Activated T-helper 17 cell treated with anti-CD3 and anti-CD28 coated beads, Interleukin-2, amount 50 U/mL, for 72 hours (primary cell): ENCODE measurements around the gene SLC43A3. TPM values are rescaled to one million over a fixed set of nuclear protein-coding genes. Genes with fewer than 3 reads are reported as not detected.
"Not testable (repeated sequence)": the region's sequence is repeated elsewhere in the genome, so short reads cannot be mapped to it uniquely, and the experiment has no call there.

ENCODE experiments used
- ATAC-seq: fragments of 150-1000 bp; cut with Tn5 transposase; replicated peaks from 2 replicates; pipeline ENCODE4 v1.10.0; 2021; ENCODE audit warnings: mild to moderate bottlenecking, moderate library complexity
- H3K27ac Mint-ChIP-seq: one replicate; pipeline ENCODE4 v1.8.0; 2022; ENCODE audit warnings: mixed read lengths
- H3K27me3 Mint-ChIP-seq: one replicate; pipeline ENCODE4 v1.8.0; 2022; ENCODE audit warnings: mixed read lengths
- H3K36me3 Mint-ChIP-seq: one replicate; pipeline ENCODE4 v1.8.0; 2022; ENCODE audit warnings: low read depth, mild to moderate bottlenecking, mixed read lengths
- H3K4me1 Mint-ChIP-seq: one replicate; pipeline ENCODE4 v1.8.0; 2022; ENCODE audit warnings: mixed read lengths
- H3K4me3 Mint-ChIP-seq: one replicate; pipeline ENCODE4 v1.8.0; 2022; ENCODE audit warnings: mild to moderate bottlenecking, mixed read lengths
- H3K9me3 Mint-ChIP-seq: one replicate; pipeline ENCODE4 v1.8.0; 2022; ENCODE audit warnings: mixed read lengths
- total RNA-seq, 2 donors: library from RNA; stranded (reverse); gene quantifications; one replicate each; pipeline ENCODE4 v1.2.3, GENCODE V29; 2022

The SLC43A3 gene
- total RNA-seq, 2 donors from 2014 or later, result 346 to 386 TPM

DNA sequence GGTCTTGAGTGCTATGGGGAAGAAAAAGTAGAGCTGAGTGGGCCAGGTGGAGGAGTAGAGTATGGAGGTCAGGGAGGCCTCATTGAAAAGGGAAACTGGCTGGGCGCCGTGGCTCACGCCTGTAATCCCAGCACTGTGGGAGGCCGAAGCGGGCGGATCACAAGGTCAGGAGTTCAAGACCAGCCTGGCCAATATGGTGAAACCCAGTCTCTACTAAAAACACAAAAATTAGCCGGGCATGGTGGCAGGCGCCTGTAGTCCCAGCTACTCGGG, 18.1 kb upstream of the SLC43A3 start:
- not testable (repeated sequence) for H3K36me3 Mint-ChIP-seq, H3K4me1 Mint-ChIP-seq, H3K4me3 Mint-ChIP-seq, ATAC-seq, H3K27ac Mint-ChIP-seq, H3K9me3 Mint-ChIP-seq
- peaks cover 18% of the 10 kb centered on the region for H3K27me3 Mint-ChIP-seq

DNA sequence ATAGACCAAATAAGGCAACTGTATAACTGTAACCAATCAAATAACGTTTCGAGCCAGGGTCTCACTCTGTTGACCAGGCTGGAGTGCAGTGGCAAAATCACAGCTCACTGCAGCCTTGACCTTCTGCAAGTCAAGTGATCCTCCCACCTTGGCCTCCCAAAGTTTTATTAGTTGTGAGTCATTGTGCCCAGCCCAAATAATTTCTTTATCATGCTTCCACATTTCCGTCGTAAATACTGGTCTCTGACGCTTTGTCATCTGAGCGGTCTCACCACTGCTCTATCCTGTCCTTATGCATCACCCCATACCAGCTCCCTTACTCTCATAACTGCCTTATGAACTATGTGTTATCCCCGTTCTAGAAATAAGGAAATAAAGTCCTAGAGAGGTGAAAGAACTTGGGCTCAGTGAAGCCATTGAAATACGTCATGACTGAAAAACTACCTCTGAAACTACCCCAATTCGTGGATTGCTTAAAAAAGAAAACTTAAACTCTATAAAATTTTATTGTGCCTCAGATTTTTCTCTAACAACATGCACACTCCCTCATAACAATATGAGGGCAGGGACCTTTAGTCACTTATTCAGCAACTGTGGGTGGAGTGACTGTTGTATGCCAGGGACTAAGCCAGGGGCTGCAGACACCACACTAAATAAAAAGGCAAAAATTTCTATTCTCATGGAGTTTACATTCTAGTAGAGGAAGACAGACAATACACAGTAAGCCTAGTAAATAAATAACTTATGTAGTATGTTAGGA, 17.6 kb upstream of the SLC43A3 start:
- Mint-ChIP-seq H3K4me3 (no peak overlapping the region), H3K9me3 (no peaks in the 10 kb centered on the region), H3K27me3 (peaks cover 18% of the 10 kb centered on the region), H3K4me1 (no peaks in the 10 kb centered on the region), H3K36me3 (no peaks in the 10 kb centered on the region), H3K27ac (no peak overlapping the region)
- ATAC-seq, result no peak

DNA sequence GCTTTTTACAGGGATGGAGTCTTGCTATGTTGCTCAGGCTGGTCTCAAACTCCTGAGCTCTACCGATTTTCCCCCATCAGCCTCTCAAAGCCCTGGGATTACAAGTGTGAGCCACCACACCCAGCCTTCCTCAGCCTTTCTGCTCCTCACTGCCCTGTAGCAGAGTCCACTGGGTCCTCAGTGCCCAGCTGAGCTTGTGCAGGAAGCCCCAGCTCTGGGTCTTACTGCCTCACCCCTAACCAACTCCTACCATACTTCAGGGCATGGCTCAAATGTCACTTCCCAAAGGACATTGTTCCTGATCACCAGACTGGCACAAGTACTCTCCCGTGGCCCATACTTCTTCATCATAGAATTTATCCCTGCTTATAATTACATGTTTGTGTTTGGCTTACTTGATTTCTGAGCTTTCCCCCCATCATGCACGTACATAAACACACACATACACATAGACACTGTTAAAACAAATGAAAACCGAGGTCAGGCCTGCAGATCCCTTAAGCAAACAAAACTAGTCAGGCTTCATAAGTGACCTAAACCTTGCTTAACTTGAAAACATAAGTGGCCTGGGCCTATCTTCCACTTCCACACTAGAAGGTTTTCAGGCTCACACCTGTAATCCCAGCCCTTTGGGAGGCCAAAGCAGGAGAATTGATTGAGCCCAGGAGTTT, 14.0 kb upstream of the SLC43A3 start:
- H3K36me3 Mint-ChIP-seq, result no peaks in the 10 kb centered on the region
- H3K4me1 Mint-ChIP-seq, result no peaks in the 10 kb centered on the region
- H3K27ac Mint-ChIP-seq, result peak overlapping the region; percentile 34
- peaks cover 5% of the 10 kb centered on the region for H3K27me3 Mint-ChIP-seq
- no peaks in the 10 kb centered on the region for H3K9me3 Mint-ChIP-seq
- no peak for ATAC-seq
- no peak overlapping the region for H3K4me3 Mint-ChIP-seq

DNA sequence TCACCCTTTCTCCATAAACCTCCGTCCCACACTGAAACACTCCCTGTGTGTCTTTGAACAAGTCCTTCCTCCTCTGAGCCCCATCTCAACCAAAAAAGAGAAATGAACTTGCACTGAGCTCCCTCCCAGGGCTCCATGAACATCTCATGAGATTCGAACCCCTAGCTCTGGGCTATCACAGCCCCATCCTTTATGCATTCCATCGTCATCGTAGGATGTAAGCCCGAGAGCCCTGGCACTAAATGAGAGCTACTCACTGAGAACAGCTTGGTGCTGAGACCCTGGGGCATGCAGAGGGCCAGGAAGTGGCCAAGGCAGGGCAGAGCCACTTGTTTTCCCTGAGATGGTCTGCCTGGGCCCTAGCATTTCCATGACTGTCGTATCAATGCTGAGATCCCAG, 12.9 kb upstream of the SLC43A3 start:
- no peak for ATAC-seq
- no peaks in the 10 kb centered on the region for H3K9me3 Mint-ChIP-seq
- H3K4me3 Mint-ChIP-seq, result no peak overlapping the region
- peaks cover 1% of the 10 kb centered on the region for H3K27me3 Mint-ChIP-seq
- H3K4me1 Mint-ChIP-seq, result no peaks in the 10 kb centered on the region
- H3K36me3 Mint-ChIP-seq, result no peaks in the 10 kb centered on the region
- H3K27ac Mint-ChIP-seq, result no peak overlapping the region

DNA sequence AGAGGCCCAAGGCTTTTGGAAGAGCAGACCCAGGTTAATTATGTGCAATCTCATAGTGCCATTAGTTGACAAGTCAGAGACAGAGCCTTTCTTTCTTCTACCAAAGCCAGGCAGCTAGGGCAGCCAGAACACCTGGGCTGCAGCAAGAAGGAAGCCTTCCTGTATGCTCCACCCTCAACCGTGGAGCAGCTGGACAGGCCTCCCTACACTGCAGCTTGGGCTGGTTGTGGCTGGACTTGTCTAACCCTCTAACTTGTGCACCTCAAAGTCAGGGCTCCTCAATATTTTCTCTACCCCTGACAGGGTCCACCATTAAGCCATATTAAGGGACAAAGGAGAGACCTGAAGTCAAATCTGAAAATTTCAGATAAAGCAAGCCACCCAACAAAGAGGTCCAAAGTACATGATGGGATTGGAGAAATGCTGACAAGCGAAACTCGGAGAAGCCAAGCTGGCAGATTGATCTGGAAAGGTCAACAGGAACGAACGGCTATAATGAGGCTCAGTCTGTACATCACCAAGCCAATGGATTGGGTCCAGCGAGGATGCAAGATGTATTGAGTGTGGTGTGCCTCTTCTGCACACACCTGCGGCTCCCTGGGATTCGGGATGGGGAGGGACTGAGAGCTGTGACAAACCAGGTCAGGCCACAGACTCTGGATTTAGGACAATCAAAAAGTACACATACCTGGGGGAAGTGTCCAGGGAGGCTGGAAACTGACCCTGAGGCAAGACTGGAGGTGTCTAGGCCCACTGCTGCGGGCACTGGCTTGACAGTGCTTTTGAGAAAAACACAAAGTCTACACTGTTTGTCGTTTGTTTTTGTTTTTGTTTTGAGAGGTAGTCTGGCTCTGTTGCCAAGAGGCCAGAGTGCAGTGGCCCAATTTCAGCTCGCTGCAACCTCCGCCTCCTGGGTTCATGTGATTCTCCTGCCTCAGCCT, 11.7 kb upstream of the SLC43A3 start:
- H3K27ac Mint-ChIP-seq, result no peak overlapping the region
- H3K27me3 Mint-ChIP-seq, result no peaks in the 10 kb centered on the region
- no peak overlapping the region for H3K4me3 Mint-ChIP-seq
- no peaks in the 10 kb centered on the region for H3K36me3 Mint-ChIP-seq
- H3K9me3 Mint-ChIP-seq, result no peaks in the 10 kb centered on the region
- H3K4me1 Mint-ChIP-seq, result no peaks in the 10 kb centered on the region
- no peak for ATAC-seq

DNA sequence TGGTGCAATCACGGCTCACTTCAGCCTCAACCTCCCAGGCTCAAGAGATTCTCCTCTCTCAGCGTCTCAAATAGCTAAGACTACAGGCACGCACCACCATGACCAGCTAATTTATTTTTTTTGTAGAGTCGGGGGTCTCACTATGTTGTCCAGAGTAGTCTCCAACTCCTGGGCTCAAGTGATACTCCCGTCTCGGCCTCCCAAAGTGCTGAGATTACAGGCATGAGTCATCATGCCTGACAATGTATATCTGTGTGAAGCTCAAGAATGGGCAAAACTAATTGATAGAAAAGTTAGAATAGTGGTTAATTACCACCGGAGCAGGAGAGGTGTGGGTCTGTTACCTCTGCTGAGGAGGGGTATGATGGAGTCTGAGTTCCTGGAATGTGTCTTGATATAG, 9.1 kb upstream of the SLC43A3 start:
- Mint-ChIP-seq H3K27me3 (no peaks in the 10 kb centered on the region), H3K4me3 (no peak overlapping the region)

DNA sequence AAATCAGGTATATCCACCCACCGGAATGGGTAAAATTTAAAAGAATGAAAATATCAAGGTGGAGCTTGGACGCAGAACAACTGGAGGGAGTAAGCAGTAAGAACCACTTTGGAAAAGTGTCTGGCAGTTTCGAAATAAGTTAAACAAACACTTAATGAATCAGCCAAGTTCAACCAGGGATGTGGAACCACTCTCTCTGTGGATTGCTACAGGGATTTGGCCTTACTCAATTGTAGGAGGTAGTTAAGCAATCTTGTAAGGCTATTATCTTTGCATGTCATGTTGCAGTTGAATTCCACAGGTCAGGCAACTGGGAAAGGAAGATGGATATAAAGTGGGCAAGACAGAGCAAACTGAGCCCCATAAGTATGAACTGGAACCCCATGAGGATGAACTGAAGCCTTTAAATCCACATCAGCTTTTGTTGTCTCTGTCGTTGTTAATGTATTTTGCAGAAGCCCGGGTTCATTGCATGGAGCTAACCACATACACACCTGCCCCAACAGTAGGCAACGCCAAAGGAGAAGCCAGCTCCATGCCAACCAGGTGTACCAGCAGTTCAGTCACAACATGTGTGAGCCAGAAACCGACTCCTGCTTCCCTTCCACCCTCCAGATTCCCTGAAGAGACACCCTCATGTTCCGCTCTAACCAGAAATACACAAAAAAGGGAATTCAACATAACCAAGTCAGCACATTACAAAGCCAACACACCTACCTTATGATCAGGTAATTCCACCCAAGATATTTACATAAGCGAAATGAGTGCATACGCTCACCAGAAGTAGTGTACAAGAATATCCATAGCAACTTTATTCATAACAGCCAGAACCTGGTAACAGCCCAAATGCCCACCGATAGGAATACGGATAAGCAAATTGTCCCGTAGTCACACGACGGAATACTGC, 8.0 kb upstream of the SLC43A3 start:
- no peak overlapping the region for H3K27ac Mint-ChIP-seq
- no peaks in the 10 kb centered on the region for H3K27me3 Mint-ChIP-seq
- no peaks in the 10 kb centered on the region for H3K36me3 Mint-ChIP-seq
- no peaks in the 10 kb centered on the region for H3K4me1 Mint-ChIP-seq
- no peak overlapping the region for H3K4me3 Mint-ChIP-seq
- no peak for ATAC-seq
- H3K9me3 Mint-ChIP-seq, result no peaks in the 10 kb centered on the region

More for the DNA sequence above, 9.1 kb upstream of the SLC43A3 start:
- Mint-ChIP-seq H3K9me3 (no peaks in the 10 kb centered on the region), H3K4me1 (no peaks in the 10 kb centered on the region), H3K36me3 (no peaks in the 10 kb centered on the region), H3K27ac (no peak overlapping the region)
- no peak for ATAC-seq

DNA sequence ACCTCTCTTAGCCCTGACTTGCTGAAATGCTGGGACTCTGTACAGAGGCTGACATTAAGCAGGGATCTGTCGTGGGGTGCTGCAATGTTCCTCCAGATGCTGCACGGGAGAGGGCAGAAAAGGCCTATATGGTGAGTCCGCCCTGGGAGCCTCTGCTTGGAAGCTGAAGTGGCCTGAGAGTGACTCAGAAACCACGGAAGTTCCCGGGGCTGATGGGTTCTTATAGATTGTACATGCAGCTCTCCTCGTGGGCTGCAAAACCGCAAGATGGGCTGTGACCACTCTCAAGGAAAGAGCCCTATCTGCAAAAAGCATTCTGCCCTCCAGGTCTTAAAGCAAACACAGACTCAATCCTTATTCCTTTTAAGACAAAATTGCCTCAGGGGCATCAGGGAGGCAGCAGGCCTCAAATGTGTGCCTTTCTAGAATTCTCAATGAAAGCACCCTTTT, 5.8 kb upstream of the SLC43A3 start:
- H3K4me3 Mint-ChIP-seq, result peak overlapping the region; percentile 13

DNA sequence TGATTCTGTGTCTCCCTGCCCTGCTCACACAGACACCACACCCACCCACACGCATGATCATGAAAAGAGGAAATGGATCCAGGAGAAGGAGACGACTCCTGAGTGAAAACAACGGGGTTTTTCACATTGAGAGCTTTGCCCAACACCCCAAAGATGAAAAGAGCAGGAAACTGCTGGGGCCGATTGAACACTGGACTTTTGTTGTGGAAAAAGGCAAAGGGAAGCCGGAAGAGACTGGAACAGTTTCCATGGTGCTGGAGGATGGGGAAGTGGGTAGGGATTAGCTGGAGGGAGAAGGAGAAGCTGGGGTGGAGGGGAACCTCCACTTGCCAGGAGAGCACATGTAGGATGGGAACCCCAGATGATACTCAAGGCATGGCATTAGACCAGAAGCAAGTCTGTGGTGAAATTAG, 5.2 kb upstream of the SLC43A3 start:
- Mint-ChIP-seq H3K36me3 (peaks cover 8% of the 10 kb centered on the region), H3K27me3 (no peaks in the 10 kb centered on the region), H3K9me3 (no peaks in the 10 kb centered on the region), H3K4me1 (peaks cover 6% of the 10 kb centered on the region), H3K27ac (peak overlapping the region; percentile 55), H3K4me3 (peak overlapping the region; percentile 13)
- peak; percentile 4 for ATAC-seq

More for the DNA sequence above, 5.8 kb upstream of the SLC43A3 start:
- H3K27me3 Mint-ChIP-seq, result no peaks in the 10 kb centered on the region
- peak; percentile 89 for ATAC-seq
- no peak overlapping the region for H3K27ac Mint-ChIP-seq
- H3K36me3 Mint-ChIP-seq, result peaks cover 2% of the 10 kb centered on the region
- H3K4me1 Mint-ChIP-seq, result peaks cover under 1% of the 10 kb centered on the region
- no peaks in the 10 kb centered on the region for H3K9me3 Mint-ChIP-seq

DNA sequence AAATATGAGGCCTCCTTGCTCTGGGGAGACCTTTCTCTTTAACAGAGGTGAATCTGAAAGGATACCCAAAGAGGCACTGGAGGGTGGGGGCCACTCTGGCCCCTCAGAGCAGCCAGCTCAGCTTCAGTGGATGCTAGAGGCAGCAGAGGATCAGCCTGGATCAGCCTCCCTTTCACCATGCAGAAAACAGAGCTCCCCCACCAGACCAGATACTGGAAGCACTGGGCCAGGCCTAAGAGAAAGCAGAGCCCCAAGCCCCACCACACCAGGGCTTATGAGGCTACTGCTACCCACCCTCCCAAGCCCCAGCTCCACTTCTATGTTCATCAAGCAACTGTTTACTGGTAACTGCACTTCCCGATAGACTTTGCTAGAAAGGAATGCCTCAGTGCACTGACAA, 4.0 kb upstream of the SLC43A3 start:
- Mint-ChIP-seq H3K4me1 (peaks cover 8% of the 10 kb centered on the region), H3K9me3 (no peaks in the 10 kb centered on the region), H3K27me3 (no peaks in the 10 kb centered on the region), H3K36me3 (peaks cover 20% of the 10 kb centered on the region), H3K4me3 (no peak overlapping the region), H3K27ac (no peak overlapping the region)
- ATAC-seq, result no peak

DNA sequence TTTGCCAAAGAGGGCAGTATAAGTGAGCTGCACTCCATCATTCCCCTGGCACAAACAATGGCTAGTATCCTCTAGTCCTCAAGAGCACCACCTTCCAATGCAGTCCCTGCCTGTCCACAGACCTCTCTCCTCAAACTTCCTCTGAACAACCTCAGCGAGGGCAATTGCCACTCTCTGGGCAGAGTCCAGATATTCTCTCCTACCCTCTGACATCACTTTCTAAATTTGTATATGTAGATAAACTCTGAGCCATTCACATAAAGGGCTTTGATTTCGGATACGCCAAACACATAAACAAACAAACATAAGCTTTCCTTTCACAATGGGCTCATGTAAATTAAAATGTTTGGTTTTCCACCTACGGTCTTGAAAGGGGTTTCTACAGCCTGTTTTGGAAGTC, 3.0 kb upstream of the SLC43A3 start:
- H3K27me3 Mint-ChIP-seq, result no peaks in the 10 kb centered on the region

DNA sequence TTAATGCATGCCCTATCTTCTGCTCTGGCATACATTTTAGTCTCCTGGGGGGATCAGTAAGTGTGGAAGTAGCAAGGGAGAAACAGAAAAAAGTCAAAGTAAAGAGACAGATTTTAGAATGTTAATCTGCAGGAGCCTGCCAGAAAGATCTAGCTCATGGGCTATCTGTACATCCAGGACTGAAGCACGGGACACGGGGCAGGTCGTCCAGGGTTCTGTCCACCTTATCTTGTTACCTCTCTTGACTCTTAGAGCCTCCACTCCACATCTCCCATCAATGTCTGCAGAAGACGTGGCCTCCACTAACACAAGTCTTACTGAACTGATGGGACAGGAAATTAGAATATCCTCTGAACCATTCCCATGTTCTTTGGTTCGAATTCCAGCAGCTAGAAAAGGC, 1.7 kb upstream of the SLC43A3 start:
- H3K4me1 Mint-ChIP-seq, result peaks cover 11% of the 10 kb centered on the region
- H3K9me3 Mint-ChIP-seq, result no peaks in the 10 kb centered on the region
- H3K4me3 Mint-ChIP-seq, result no peak overlapping the region
- H3K27me3 Mint-ChIP-seq, result no peaks in the 10 kb centered on the region
- H3K36me3 Mint-ChIP-seq, result peaks cover 43% of the 10 kb centered on the region
- ATAC-seq, result no peak
- H3K27ac Mint-ChIP-seq, result no peak overlapping the region

More for the DNA sequence above, 3.0 kb upstream of the SLC43A3 start:
- ATAC-seq, result no peak
- Mint-ChIP-seq H3K4me1 (peaks cover 8% of the 10 kb centered on the region), H3K4me3 (no peak overlapping the region), H3K27ac (no peak overlapping the region), H3K9me3 (no peaks in the 10 kb centered on the region), H3K36me3 (peaks cover 30% of the 10 kb centered on the region)

DNA sequence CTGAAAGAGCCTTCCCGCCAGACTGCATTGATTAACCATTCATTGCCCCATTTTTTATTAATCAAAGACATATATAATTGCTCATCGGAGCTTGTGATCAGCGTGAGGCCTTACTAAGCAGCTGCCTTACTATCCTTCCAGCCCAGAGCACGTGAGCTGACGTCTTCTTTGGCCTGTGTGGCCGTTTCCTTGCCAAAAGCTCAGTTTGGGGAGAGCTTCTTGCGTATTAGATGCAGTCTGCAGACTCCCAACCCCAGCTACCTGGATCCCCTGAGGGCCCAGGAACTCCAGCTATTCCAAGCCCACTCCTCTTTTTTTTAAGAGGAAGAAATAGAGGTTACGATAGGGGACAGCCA, 784 bp upstream of the SLC43A3 start:
- H3K4me1 Mint-ChIP-seq, result peaks cover 19% of the 10 kb centered on the region
- ATAC-seq, result no peak
- peak overlapping the region; percentile 97 for H3K27ac Mint-ChIP-seq
- H3K27me3 Mint-ChIP-seq, result no peaks in the 10 kb centered on the region
- H3K4me3 Mint-ChIP-seq, result peak overlapping the region; percentile 98
- peaks cover 52% of the 10 kb centered on the region for H3K36me3 Mint-ChIP-seq
- H3K9me3 Mint-ChIP-seq, result no peaks in the 10 kb centered on the region

DNA sequence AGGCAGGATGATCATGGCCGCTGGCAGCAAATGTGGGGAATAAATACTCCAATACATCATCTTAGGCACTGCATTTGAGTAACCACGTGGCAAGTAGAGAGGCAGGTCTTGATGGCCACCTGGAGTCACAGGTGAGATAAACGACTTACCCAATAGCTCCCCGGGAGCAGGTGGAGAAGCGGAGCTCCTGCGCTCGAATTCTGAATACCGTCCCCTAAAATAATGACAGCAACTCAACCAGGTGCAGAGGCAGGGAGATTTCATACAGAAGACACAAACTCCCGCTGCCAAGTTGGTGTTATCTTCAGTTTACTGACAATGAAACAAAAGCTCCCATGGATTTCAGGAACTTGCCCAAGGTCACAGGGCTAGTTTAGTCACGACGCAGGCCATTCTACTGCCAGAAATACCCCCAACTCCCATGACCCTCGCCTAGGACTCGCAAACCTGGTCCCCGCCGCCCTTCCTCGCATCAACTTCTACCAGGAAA, 437 bp downstream of the SLC43A3 start:
- Mint-ChIP-seq H3K4me1 (peaks cover 28% of the 10 kb centered on the region), H3K27ac (peak overlapping the region; percentile 97), H3K27me3 (no peaks in the 10 kb centered on the region), H3K4me3 (peak overlapping the region; percentile 98), H3K36me3 (peaks cover 64% of the 10 kb centered on the region), H3K9me3 (no peaks in the 10 kb centered on the region)
- ATAC-seq, result no peak
